Ovary (tissue), 3 donors: ENCODE data around the gene PRCD.
A peak's percentile ranks its signal among the peaks of the same experiment; 100 is the strongest.

Experiments
- EP300 ChIP-seq: sonication (generic); formaldehyde crosslinking; IDR thresholded peaks from one replicate; pipeline ENCODE4 v1.6.1; 2017; ENCODE audit warnings: antibody characterized with exemption
- POLR2A ChIP-seq: fragments of 450-650 bp; IDR thresholded peaks from one replicate; pipeline ENCODE4 v1.6.1; 2017; ENCODE audit warnings: antibody characterized with exemption, mild to moderate bottlenecking, moderate library complexity
- TF ChIP-seq, protein P1 (sequence below), 3 donors: fragments of 450-650 bp in 2 of 3; fragments of 200-600 bp in 1 of 3; IDR thresholded peaks; one replicate each; pipeline versions ENCODE4 v1.5.1 to v1.8.0; 2016 to 2022; ENCODE audit warnings: antibody characterized with exemption in 3 of 3, mild to moderate bottlenecking in 1 of 3
- donor health status: DM: no; HTN: no; CAD: no.

DNA sequence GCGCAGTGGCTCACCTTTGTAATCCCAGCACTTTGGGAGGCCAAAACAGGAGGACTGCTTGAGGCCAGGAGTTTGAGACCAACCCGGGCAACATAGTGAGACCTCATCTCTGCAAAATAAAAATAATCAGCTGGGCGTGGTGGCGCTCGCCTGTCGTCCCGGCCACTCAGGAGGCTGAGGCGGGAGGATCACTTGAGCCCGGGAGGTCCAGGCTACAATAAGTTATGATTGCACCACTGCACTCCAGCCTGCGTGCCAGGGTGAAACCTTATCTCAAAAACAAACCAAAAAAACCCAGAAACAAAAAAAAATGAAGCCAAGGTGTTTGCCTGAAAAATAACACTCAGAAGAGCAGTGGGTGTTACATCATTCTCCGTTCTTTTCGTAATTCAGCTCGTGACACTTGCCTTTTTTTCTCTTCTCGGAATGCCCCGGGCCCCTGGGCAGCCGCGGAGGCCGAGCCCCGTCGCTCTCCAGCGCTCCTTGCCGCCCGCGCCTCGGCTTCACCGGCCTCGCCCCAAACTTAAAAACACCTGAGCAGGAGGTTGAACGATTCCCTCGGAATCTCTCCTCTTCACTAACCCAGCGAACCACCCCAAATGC is 17.0 kb downstream of the PRCD start:
- TF ChIP-seq, protein P1, sequence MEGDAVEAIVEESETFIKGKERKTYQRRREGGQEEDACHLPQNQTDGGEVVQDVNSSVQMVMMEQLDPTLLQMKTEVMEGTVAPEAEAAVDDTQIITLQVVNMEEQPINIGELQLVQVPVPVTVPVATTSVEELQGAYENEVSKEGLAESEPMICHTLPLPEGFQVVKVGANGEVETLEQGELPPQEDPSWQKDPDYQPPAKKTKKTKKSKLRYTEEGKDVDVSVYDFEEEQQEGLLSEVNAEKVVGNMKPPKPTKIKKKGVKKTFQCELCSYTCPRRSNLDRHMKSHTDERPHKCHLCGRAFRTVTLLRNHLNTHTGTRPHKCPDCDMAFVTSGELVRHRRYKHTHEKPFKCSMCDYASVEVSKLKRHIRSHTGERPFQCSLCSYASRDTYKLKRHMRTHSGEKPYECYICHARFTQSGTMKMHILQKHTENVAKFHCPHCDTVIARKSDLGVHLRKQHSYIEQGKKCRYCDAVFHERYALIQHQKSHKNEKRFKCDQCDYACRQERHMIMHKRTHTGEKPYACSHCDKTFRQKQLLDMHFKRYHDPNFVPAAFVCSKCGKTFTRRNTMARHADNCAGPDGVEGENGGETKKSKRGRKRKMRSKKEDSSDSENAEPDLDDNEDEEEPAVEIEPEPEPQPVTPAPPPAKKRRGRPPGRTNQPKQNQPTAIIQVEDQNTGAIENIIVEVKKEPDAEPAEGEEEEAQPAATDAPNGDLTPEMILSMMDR (IDR thresholded peaks at IDR 0.05) = no peak
- TF ChIP-seq POLR2A = peak; percentile 6
- TF ChIP-seq EP300 = no peak
